ENCODE results near the gene IGF2R.

- TF ChIP-seq CTCF (IDR thresholded peaks at IDR 0.05; ENCODE audit: low read depth, low read length, poor library complexity, severe bottlenecking) (no peak), EZH2phosphoT487 (IDR thresholded peaks at IDR 0.05; ENCODE audit: borderline replicate concordance, low read length) (no peak)
These were observed 161.2 kb downstream of the IGF2R start for GRCh38 chr6:160129881-160130615.
